ENCODE results near the gene COPS8.

COPS8 gene

DNA sequence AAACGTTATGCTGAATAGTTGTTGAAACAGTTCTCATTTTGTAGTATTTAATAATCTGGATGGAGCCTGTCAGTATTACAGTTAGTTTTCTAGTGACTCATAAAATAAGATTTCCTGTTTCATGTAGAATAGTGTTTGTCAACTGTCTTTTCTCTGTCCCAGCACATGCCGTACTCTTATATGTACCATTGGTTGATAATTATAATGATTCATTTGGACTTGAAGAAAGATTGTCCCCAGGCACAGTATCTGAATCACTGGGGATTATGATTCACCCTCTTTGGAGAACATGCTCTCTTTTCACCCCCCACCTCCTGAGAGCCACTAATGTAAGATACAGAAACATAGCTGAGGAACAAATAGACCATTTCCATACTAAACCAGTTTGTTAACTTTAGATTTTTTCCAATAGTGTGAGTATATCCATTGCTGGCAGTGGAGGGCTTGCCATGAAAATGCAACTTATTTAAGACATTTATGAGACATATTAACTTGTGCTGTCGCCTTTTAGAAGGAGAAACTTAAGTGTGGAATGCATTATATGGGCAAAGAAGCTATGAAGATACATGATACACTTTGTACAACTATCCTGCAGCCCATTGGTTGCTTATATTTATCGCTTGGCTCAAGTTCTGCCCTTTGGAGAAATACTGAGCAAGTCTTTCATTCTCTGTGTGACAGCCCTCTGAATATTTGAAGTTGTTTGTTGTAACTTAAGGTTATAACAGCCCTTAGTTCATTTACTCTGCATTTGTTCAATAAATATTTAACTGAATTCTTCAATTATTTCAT lies 12.4 kb downstream of the COPS8 start:
- DNase-seq (ENCODE audit: low read depth in 2 of 2), result no peak

DNA sequence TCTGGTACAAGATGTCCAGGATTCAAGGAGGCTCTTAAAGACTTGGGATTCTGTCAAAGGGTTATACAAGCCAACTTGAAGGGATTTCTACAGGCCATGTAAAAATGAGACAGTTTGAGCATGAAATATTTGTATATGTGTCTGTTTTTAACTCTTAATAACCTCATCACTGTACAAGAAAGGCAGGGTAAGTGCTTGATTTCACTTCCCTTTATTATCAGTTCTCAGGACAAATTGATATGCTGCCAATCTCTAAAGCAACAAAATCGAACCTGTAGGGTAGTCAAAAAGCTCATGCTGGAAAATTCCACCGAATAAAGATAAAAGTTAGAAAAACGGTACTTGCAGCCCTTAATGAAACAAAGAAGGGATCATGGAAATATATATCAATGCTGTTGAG lies 14.1 kb downstream of the COPS8 start:
- DNase-seq (ENCODE audit: low read depth in 2 of 2), result no peak

DNA sequence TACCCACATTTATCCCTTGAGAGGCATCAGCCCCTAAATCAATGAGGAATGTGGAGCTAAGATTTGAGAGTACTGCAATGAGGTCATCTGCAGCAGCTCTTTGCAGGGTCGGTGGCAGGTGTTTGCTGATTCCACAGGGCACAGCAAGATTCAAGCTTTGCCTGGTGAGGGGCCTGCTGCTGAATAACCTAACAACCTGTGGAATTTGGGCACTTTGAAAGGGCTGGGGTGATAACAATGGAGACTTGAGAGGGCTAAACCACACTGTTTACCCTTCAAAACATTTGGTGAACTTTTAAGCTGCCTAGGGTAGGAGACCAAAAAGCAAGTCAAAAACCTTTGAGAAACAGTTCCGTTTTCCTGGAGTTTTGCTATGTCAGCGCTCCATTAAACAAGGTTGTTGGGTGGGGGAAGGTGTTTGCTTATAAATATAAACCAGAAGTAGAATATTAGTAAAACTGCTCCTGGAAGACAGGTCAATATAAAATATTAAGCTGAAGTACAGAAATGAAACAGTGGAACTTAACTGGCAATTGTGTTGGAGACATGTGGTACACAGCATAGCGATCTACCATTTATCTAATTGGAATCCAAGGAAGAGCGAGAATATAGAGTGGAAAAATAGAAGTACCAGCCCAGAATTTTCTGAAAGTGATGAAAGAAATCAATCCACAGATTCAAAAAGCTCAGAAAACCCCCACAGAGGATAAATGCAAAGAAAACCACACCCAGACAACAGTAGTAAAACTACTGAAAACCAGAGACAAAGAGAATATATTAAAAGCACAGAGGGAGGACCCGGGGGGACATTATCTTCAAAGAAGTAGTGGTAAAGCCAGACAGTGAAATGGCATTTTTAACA lies 15.7 kb downstream of the COPS8 start:
- no peak for DNase-seq (ENCODE audit: low read depth in 2 of 2)

DNA sequence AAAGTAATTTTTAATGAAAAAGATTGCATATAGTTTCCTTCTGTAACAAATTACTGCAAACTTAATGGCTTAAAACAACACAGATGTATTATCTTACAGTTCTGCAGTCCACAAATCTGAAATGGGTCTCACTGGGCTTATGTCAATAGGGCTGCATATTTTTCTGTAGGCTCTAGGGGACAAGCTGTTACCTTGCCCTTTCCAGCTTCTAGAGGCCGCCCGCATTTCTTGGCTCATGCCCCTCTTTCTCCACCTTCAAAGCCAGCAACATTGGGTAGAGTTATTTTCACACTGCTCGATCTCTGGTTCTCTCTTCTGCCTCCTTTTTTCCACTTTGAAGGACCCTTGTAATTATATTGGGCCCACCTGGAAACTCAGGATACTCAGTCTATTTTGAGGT lies 16.7 kb downstream of the COPS8 start:
- no peak for DNase-seq (ENCODE audit: low read depth in 2 of 2)

DNA sequence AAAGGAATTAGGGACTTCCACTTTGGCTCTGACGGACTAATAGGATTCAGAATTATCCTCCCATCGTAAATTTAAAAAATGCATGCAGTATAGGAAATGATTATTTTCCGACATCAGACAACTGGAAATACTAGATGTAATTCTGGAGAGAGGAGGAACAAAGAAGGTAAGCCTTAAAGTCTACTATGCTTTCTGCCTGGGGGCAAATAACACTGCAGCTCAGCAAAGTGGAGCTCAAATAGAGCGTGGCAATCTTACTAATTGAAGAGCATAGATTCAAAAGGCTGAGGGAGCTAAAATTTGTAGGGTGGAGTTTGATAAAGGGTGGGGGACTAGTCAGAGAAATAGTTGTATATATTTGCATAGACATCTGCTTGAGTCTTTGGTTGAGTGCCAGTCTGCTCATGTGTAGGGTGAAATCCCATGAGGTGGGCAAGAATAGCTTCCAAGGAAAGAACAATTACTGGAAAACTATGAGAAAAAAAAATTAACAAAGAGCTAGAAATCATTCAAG lies 23.8 kb downstream of the COPS8 start:
- no peak for DNase-seq (ENCODE audit: low read depth in 2 of 2)

DNA sequence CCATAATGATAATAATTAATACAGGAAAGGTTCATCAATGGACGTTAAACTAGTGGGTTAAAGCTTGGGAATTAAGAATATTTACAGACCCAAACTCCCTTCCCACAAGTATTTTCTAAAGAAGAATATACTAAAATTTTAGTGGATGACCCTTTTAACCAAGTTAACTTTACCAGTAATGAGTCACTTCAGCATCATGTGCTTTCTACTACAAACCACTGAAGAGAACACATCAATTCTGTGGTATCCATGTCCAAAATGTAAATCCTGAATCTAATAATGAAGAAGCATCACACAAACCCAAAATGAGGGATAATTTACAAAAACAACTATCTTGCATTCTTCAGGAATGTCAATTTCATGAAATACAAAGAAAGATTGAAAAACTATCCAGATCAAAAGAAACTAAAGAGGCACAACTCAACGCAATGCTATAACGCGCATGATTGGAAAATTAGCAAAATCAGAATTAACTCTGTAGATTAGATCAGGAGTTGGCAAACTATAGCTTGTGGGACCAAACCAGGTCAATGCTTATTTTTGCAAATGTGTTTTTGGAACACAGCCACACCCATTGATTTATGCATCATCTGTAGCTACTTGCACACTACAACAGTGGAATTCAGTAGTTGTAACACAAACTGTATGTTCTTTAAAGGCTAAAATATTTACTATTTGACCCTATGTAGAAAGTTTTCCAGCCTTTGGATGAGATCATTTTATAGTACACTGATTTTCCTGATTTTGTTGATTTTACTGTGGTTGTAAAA lies 27.5 kb downstream of the COPS8 start:
- no peak for DNase-seq (ENCODE audit: low read depth in 2 of 2)

DNA sequence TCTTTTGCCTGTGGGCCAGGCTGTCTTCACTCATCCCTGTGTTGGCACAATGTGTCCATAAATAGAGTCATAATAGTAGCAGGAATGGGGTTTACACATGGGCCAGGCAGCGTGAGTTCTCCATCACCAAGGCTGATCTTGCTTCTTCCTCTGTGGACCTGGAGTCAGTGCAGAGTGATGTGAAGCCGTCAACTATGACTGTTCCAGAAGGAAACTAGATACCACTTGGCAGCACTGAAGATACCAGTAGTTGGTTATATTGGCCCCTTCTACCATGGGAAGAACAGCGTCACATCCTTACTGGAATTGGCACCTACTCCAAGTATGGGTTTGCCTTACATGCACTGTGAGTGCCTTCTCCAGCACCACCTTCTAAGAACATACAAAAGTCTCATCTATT lies 30.2 kb downstream of the COPS8 start:
- DNase-seq (ENCODE audit: low read depth in 2 of 2), result no peak

DNA sequence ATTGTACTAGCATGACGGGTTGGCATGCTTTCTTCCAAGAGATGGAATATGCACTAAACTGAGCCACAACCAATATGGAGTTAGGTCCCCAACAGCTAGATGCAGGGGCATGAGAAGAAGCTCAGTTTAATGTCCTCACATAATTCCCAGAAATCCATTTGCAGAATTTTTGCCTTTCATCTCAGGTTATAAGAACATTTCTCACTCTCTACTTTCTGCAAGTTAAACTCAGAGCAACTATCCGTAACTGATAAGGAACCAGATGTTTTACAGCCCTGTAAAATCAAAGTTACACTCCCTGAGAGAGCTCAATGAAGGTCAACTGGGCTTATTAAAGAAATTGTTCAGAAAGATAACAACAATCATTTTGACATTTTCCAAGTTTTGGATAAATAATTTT lies 30.7 kb downstream of the COPS8 start:
- no peak for DNase-seq (ENCODE audit: low read depth in 2 of 2)

DNA sequence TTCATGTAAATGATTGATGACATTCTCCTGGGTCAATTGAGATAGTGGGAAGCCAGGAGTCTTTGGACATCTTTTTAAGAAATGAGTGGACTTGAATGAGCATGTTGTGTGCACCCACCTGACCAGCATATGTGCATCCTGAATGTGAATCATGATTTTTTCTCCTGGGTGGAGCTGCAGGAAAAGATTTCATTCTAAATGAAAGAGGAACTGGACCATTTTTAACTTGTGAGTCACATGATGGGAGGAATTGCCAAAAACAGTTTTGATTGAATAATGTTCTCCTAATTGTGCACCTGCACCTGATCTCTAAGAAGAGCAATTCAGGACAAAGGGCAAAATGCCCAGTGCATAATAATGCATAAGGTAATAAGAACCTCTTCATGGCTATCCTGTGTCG lies 32.3 kb downstream of the COPS8 start:
- no peak for DNase-seq (ENCODE audit: low read depth in 2 of 2)

DNA sequence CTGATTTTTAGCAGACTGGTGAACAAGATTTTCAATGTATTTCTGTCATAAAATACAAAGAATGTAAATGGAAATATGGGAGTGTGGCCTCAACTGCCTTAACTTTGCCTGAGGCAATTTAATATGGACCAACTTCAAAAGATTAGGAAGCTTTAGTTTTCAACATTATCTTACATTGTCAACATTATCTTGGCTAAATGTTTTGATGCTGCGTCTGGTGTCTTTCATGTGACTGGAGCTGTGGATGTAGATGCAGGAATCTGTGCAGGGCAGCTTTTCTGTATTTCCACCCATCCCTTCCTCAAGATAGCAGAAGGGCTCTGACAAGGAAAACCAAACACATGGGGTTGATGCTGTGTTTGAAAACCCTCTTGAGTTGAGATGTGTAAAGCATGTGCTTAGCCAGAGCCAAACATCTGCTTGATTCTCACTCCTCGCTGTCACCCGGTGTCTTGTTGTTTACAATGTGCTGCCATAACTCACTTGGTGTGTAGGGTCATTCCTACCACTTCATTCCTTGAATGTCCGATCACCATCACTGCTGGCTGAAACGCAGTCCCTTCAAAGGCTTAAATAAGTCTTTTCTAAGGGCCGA lies 33.0 kb downstream of the COPS8 start:
- no peak for DNase-seq (ENCODE audit: low read depth in 2 of 2)

DNA sequence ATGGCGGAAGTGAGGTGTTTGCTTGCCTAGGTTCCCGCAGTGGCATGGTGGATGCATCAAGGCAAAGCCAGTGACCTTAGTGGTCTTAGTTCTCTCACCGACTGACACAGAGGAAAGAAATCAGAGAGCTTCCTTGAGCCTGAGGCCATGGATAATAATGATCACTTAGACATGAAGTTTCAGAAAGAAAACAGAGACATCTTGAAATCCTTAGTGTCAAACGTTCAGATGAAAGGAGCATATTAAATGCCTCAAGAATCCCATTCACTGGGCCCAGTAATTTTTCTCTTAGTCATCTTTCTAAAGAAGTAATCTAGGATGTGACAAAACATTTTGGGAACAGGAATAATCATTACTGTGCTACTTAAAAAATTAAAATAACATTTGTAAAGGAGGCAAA lies 35.2 kb downstream of the COPS8 start:
- no peak for DNase-seq (ENCODE audit: low read depth in 2 of 2)

DNA sequence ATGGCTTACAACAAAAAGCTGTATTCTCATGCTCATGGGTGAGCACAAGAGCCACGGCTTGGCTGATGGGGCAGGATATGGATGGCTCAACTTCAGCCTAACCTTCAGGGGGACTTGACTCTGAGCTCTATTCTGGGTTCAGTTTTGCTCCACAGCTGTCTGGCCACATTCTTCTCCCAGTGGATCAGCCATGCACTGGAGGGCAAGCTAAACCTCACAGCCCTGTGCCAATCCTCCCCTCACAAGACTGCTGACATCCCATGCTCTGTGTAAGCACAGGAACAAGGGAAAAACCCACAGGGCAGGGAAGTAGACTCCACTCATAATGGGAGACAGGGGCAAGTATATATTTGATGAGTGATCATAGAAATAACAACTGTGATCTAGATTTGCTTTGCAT lies 35.6 kb downstream of the COPS8 start:
- no peak for DNase-seq (ENCODE audit: low read depth in 2 of 2)

DNA sequence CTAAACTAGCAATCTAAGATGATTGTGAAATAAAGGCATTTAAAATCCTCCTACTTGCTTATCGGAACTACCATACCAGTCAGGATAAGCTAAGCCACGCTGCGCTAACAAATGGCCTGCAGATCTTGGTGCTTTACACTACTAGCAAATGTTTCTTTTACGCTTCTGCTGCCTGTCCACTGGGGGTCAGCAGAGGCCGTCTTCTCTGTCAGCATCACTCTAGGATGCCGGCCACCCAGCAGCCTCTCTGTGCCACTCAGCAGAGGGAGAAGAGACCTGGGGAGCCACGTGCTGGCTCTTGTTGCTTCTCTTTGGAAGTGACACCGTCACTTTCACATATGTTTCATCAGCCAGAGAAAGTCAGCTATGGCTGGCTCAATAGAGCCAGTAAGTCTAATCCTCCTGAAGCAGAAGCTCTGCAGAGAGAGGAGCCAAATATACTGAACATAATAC lies 36.6 kb downstream of the COPS8 start:
- DNase-seq (ENCODE audit: low read depth in 2 of 2), result peak; percentile 6 to 42

DNA sequence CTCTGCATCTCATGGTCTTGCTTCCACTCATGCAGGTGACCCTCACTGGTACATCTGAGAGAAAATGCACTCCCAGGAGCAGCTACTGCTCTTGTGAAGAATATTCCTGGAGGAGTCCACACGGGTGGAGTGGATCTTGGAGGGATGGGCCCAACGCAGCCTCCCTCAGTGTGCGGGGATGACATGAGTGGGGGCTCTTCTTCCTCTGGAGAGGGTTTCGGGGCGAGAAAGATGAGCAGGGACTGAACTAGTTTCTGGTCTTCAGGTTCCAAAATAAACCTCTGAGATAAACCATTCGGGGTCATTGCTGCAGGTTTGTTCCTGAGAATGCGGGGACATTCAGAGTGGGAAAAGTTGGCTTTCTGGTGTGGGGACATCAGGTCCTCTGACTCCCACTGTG lies 39.1 kb downstream of the COPS8 start:
- no peak for DNase-seq (ENCODE audit: low read depth in 2 of 2)

DNA sequence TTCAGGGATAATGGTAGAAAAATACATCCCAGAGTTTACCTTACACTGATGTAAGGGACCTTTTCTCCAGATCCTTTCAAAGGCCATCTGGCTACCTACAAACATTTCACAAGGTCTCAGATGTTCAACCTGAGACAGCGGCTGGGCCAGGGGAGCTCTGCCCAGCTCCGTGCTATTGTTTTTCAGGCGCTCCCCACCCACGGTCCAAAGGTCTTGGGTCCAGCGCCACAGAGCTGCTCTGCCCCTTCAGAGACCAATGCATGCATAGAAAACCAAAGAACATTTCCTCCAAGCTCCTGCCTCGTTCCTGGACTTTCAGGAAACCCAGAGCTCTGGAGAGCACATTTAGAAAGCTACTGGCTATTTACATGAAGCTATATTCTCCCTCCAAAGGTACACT lies 40.3 kb downstream of the COPS8 start:
- no peak for DNase-seq (ENCODE audit: low read depth in 2 of 2)

DNA sequence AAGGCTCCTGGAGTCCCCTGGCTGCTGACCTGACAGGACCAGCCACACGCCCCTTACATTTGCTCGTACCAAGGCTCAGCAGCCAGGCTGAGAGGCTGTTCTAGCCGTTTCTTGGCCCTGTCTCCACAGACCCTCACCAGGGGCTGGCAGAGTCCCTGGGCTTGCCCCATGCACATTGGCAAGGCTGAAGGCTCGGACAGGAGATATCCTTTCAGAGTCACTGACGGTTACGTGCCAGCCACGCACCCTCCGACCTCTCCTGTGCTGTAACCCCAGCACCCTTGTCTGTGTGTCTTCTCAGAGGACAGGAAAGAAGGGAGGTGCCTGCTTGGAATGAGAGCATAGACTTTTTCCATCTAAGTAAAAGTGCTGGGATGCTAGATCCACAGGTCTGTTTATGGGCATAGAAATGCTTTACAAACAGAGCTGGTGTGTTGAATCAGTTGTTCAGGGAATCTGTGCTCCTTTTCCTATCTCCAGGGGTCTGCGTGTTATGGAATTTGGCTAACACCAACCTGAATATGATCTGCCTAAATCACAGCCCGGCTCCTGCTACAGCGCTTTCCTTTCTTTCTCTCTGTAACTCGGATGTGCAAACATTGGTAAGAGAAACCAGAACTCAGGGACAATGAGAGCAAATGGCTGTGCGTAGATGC lies 41.0 kb downstream of the COPS8 start:
- no peak for DNase-seq (ENCODE audit: low read depth in 2 of 2)

DNA sequence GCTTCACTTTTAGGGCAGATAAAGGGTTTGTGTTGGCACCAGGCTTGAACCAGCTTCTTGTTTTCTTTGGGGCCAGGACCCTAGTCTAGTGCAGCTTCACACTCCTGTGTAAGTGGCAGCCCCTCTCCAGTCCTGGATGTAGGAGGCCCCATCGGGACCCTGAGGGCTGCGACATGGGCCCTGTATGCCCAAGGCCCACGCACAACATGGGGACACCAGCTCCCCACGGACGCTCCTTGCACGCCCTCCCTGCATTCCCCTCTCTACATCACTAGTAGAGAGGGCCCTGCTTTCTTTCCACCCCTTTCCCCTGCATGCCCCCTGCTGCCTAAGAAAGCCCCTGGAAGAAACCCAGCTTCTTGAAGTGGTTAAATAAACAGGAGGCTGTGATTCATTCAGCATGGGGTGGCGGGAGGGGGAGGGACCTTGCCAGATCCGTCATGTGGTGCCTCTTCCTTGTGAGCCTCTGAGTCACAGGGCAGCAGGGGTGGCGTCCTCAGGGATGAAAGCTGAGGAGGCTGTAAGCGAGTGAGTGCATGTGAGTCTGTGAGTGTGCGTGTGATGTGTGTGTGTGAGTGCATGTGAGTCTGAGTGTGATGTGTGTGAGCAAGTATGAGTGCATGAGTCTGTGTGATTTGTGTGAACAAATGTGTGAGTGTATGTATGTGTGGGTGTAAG lies 42.5 kb downstream of the COPS8 start:
- peak; percentile 12 to 23 for DNase-seq (ENCODE audit: low read depth in 2 of 2)

DNA sequence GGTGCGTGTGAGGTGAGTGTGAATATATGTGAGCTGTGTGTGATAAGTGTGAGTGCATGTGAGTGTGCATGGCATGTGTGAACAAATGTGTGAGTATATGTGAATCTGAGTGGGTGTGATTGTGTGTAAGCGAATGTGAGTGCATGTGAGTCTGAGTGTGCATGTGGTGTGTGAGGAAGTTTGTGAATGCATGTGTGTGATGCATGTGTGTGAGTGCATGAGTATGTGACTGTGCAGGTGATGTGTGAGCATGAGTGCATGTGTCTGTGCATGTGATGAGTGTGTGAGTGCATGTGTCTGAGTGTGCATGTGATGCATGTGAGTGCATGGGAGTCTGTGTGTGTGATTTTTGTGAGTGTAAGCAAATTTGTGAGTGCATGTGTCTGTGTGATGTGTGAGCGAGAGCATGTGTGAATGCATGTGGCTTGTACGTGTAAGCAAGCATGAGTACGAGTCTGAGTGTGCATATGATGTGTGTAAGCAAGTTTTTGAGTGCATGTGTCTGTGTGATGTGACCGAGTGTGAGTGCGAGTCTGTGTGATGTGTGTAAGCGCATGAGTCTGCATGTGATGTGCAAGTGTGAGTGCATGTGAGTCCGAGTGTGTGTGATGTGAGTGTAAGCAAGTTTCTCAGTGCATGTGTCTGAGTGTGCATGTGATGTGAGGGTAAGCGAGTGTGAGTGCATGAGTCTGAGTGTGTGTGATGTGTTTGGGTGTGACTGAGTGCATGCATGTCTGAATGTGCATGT lies 43.3 kb downstream of the COPS8 start:
- DNase-seq (ENCODE audit: low read depth in 2 of 2), result no peak

DNA sequence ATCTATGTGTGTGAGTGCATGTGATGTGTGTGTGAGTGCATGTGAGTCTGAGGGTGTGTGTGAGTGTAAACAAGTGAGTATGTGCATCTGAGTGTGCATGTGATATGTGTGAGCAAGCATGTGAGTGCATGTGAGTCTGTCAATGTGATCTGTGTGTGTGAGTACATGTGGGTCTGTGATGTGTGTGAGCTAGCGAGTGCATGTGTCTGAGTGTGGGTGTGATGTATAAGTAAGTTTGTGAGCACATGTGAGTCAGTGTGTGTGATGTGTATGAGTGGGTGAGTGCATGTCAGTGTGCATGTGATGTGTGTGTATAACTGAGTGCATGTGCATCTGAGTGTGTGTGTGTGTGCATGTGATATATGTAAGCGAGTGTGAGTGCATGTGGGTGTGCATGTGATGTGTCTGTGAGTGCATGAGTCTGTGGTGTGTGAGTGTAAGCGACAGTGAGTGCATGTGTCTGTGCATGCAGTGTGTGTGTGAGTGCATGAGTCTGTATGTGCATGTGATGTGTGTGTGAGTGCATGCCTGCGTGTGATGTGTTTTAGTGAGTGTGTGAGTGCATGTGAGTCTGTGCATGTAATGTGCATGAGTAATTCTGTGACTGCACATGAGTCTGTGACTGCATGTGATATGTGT lies 44.1 kb downstream of the COPS8 start:
- DNase-seq (ENCODE audit: low read depth in 2 of 2), result no peak

Measured in stimulated activated CD4-positive, alpha-beta T cell treated with anti-CD3 and anti-CD28 coated beads, Interleukin-1b, Interleukin-23, amount 100 ng/mL, for 4 hours (primary cell).